Measurements from ENCODE around the gene RNASEL.
"Not testable (repeated sequence)": the region's sequence is repeated elsewhere in the genome, so short reads cannot be mapped to it uniquely, and the experiment has no call there.

The RNASEL gene

GRCh38 chr1:182552527-182552926 lies 36.5 kb downstream of the RNASEL start:
- DNase-seq = no peak

GRCh38 chr1:182549811-182550210 lies 39.2 kb downstream of the RNASEL start:
- no peak for DNase-seq

- DNase-seq = no peak
Measured at GRCh38 chr1:182549346-182549745, 39.7 kb downstream of the RNASEL start.

- DNase-seq = no peak
Measured at GRCh38 chr1:182533896-182534295, 55.2 kb downstream of the RNASEL start.

- not testable (repeated sequence) for DNase-seq
Measured at GRCh38 chr1:182528206-182528605, 60.9 kb downstream of the RNASEL start.

- no peak for DNase-seq
Measured at GRCh38 chr1:182527680-182528079, 61.4 kb downstream of the RNASEL start.

GRCh38 chr1:182525342-182525741 lies 63.7 kb downstream of the RNASEL start:
- DNase-seq = no peak

Measured in NCI-H226 (cell line).